Hindlimb muscle (tissue), 1 donor: Measurements from ENCODE around the gene STX1A. TPM values are rescaled to one million over a fixed set of nuclear protein-coding genes. Genes with fewer than 3 reads are reported as not detected.

Experiments
- DNase-seq: peaks from one replicate; pipeline ENCODE4 v3.0.0-alpha.2; 2013
- polyA plus RNA-seq: library from polyadenylated mRNA; unstranded; fragments of 120-200 nt; gene quantifications from one replicate; pipeline ENCODE4 v1.2.1, GENCODE V29; 2013; ENCODE audit not compliant: insufficient read length

The STX1A gene
- polyA plus RNA-seq = 18.2 TPM

DNA sequence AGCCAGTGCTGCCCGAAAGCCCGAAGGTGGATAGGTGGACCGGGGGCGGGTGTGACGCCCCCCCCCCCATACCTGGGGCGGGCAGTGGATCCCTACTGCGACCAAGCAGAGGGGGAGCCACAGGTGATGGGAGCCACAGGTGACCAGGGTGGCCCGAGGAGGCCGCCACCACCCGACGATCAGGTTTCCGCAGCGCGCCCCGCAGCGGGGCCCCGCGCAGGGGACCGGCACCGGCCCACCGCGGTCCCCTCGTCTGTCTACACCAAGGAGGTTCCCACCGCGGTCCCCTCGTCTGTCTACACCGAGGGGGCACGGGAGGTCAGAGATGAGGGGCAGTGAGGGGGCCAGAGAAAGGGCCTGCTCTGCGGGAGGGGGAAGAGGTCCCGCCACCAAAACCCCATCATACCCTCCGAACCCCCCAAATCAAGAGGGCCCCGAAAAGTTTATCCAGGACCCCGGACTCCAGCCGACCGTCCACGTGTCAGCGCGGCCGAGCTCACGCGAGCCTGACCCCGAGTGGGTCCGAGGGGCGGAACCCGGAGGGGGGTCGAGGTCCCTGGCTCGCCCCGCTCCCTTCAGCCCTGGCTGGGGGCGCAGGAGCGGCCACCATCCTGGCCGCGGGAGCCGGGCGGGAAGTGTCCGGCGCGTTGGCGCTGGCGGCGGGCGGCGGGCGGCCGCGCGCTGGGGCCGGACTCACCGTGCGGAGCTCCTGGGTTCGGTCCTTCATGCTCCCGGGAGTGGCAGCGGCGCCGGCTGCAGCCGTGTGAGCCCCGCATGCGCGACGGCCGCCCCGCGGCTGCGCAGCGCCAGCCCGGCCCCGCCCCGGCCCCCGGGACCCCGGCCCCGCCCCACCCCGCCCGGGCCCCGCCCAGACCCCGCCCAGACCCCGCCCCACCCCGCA is at the start of gene STX1A:
Gene STX1A, minus strand, starts transcription at position 765 of the 901 bp plus-strand sequence. Its CDS starts 38 bp downstream, at position 727.
- DNase-seq = no peak

DNA sequence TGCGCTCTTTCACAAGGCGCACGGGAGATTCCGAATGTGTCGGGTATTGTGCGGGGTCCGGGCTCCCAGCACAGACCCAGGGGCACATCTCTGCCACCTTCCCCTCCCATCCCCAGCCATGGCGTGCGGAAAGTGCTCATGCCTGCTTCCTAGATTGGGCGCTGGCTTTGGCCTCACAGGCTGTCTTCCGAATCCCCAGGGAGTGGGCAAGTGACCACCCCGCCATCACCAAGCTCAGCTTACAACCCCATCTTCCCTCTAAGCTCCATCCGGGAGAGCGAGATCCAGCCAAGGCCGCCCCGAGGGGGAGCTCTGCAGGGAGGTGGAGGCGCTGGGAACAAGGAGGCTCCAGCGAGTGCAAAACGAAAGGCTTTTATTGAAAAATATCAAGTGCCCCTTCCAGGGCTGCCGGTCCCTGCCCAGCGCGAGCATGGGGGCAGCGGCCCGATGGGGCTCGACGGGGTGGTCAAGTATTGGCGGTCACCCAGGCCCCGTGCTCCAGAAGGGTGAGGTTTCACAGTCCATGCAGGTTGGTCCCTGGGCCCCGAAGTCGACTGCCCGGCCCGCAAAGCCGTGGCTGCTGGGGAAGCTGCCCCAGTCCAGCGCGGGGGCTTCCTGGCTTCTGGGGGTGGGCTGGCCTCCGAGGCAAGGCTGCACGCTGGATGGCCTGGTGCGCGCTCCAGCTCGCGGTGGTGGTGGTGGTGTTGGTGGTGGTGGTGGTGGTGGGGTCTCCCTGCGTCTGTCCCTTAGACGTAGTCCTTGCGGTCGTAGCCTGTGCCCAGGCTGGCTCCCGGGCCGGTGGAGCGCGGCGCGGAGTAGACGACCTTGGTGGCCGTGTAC is 49.4 kb upstream of the STX1A start:
- DNase-seq = no peak

DNA sequence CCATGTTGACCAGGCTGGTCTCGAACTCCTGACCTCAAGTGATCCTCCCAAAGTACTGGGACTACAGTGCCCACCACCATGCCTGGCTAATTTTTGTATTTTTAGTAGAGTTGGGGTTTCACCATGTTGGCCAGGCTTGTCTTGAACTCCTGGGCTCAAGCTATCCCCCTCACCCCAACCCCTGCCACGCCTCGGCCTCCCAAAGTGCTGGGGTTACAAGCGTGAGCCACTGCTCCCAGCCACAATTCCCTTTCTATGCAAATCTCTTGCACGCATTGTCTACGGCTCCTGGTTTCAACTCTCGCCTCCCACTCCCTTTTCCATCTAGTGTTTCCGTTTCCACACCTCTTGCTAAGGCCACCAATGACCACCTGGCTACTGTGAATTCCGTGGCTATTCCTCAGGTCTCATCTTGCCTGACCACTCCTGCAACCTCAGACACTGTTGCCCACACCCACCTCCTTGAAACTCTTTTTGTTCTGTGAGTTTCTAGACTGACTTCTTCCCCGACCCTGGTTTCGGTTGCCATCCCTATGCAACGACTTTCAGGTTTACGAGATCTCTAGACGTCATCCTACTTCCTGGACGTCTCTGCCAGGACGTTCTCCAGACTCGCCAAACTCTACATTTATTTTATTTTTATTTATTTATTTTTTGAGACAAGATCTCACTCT is 47.2 kb upstream of the STX1A start:
- no peak for DNase-seq

DNA sequence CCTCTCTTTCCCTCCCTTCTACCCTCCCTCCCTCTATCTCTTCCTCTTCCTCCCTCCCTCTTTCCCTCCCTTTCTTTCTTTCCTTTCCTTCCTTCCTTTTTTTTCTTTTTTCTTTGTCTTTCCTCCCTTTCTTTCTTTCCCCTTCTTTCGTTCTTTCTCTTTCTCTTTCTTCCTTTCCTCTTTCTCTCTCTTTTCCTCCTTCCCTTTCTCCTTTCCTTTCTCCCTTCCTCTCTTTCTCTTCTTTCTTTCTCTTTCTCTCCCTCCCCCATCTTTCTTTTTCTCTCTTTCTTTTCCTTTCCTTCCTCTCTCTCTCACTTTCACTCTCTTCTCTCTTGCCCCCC is 43.2 kb upstream of the STX1A start:
- DNase-seq = no peak

DNA sequence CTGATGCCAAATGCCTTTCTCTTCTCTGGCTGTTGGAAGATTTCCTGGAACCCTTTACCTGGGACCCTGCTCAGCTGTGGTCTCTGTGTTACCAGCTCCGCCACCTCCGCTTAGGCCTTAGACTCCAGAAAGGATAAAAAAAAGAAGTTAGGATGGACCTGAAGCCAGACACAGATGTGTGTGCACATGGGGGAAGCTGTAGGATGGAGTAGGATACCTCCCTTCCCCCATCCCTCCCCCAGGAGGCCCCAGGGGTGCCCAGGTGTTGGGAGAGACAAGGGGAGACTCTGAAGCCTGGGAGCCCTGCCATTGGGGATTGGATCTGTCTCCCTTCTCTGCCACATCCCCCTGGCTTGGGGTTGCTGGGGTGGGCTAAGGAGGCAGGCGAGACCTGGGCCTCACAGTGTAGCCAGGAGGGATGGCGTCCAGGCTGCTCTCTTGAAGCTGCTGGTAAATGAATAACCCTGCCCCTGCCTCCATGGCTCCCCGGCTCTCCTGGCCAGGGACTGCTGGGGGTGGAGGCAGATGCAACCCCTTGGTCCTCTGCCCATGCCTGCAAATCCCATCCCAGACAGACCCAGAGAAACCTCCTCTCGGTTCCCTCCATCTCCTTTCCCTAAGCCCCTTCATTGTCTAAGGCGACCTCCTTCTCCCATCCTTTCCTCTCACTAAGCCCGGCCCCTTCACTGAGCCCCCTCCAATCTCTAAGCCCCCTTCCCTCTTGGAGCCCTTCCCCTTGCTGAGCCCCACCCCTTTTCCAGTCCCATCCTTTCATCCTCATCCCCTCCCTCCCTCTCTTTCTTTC is 42.6 kb upstream of the STX1A start:
- no peak for DNase-seq

DNA sequence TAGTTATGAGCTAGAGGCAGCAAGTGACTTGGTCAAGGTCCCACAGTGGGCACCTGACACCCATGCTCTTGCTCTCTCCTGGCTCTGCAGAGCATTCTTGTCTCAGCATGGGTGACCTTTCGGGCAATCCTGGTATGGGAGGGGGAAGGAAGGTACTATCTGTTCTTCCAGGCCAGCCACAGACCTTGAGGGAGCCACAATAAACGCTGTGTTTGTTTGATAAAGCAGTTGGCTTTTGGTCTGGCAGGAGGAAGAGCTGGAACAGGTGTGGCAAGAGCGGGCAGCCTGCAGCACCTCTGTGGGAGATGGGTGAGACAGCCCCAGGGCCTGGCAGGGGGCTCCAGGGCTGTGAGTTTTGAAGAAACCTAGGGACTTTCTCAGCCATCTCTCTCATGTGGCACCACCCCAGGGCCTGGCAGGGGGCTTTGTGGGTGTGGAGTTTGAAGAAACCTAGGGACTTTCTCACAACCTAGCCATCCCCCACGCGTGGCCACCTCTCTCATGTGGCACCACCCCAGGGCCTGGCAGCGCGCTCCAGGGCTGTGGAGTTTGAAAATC is 39.2 kb upstream of the STX1A start:
- DNase-seq = no peak

DNA sequence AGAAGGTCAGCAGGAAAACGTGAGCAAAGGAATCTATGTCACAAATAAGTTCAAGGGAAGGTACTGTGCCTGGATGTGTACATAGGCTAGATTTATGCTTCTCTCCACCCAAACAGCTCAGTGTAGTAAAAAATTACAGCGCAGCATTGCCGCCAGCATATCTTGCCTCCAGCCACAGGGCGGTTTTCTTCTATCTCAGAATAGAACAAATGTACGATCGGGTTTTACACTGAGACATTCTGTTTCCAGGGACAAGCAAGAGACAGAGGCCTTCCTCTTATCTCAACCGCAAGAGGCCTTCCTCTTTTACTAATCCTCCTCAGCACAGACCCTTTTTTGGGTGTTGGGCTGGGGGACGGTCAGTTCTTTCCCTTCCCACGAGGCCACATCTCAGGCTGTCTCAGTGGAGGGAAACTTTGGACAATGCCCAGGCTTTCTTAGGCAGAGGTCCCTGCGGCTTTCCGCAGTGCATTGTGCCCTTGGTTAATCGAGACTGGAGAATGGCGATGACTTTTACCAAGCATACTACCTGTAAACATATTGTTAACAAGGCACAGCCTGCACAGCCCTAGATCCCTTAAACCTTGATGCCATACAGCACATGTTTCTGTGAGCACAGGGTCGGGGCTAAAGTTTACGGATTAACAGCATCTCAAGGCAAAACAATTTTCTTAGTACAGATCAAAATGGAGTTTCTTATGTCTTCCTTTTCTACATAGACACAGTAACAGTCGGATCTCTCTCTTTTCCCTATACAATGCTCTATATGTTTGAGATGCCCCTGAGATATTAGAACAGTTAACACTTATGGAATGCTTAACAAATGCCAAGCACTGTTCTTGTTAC is 30.7 kb upstream of the STX1A start:
- no peak for DNase-seq

DNA sequence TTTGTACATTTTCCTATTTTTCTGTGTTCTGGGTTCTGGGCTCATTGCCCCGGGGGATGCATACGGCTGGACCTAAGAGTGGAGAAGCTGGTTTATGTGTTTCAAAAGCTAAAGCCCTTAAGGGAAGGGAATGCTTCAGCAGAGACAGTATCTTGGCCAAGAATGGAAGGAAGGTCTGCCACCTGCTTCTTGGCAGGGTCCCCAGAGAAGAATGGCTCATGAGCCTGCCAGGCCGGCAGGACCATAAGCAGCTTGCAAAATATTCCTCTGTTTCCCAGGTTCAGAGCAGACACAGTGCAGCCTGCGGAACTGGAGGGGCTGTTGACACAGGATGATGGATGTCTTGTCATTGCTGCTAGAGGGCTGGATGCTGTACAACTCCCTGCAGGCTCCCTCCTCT is 26.9 kb upstream of the STX1A start:
- DNase-seq = no peak

DNA sequence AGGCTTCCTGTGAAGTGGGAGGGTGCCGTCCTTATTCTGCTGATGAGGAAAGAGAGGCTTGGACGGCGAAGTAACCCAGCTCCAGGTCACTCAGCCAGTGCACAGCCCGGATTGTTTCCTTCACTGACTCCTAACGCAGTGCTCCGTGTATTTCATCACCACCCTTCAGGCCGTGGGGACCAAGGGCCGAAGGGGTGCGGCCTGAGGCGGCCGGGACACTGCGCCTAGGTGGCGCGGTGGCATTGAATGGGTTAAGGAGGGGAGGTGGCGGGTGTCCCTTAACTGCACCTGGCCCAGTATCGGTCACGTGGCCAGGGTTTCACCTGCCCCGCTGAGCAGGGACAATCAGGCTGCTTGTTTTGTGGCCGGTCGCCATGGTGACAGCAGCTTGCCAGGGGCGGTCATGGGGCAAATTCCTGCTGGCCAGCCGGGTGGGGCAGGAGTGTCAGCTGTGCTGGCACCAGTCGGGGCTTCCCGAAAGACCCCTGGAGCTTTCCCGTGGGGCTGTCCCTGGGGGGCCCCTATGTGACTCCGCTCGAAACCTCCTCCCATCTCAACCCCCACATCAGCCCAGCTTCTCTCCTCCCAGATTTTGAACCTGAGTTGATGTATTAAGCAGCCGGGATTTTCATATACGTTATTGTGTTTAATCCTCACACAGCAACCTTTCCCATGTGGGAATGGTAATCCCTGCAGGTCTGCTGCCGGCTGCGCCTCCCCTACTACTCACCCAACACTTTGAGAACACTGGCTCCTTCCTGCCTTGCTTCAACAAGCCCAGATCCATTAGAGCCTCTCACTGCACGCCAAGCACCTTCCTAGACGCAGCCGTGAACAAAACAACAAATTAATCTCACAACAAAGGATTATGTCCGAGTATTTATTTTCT is 23.5 kb upstream of the STX1A start:
- no peak for DNase-seq

DNA sequence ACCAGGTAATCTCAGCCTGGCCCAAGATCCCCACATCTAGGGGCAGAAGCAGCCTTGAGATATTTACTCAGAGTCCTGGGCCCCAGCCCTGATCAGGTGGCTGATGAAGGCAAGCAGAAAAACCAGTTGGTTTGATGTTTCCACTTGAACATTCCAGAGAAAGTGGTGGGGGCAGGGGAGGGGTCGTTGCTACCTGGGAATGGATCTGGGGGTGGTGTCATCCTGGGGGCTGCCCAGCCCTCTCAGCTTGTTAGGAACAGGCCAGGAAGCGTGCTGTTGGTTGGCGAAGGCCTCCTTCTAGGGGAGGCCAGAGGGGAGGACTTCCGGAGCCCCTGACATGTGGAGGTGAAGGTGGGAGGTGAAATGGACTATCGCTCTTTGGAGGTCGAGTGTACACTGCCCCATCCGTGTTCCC is 22.9 kb upstream of the STX1A start:
- DNase-seq = no peak

DNA sequence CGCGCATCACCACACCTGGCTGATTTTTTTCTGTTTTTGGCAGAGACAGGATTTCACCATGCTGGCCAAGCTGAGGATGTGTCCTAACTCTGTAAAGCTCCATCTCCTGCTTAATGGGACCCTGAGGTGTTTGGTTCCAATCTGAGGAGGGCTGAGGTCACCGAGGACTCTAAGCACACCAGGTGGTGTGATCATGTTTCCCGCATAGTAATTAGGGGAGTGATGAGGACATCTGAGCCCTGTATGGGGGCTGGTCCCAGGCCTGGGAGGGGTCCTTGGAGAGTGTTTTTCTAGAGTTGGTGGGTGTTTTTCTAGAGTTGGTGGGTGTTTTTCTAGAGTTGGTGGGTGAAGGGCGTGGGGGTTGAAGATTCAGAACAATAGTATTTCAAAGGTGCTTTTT is 22.1 kb upstream of the STX1A start:
- no peak for DNase-seq

DNA sequence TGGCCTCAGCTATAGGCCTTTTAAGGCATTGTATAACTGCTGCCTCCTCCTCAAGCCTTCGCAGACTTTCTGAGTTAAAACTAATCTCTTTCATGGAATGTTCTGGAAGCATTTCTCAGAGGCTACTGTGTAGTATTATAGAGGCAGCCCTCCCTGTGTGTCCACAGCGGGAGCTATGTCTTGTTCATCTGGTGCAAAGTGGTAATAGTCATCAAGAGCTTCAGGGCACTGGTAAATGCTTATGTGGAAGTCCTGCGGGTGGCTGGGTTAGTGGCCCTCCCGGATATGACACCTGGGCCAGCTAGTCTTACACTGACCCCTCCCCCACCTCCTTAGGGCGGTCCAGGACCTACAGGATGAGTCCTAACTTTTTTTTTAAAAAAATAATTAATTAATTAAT is 21.3 kb upstream of the STX1A start:
- no peak for DNase-seq

DNA sequence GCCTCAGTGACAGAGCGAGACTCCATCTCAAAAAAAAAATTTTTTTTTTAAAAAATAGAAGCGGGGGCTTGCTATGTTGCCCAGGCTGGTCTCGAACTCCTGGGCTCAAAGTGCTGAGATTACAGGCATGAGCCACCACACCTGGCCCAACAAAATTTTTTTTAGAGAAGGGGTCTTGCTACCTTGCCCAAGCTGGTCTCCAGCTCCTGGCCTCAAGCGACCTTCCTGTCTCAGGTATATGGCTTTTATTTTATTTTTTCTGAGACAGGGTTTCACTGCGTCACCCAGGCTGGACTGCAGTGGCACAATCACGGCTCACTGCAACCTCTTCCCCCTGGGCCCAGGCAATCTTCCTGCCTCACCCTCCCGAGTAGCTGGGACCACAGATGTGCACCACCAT is 20.7 kb upstream of the STX1A start:
- no peak for DNase-seq

DNA sequence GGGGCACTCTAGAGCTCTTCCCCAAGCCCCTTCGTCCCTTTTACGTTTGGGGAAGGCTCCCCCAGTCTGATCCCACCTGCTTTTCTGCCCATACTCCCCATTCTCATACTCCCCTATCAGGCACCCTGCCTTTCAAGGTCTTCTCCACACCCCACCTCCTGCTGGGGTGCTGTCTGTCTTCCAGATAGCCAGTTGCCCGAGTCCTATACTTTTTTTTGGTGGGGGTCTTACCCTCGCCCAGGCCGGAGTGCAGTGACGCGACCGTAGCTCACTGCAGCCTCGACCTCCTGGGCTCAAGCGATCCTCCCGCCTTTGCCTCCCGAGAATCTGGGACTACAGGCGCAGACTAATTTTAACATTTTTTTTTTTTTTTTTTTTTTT is 19.9 kb upstream of the STX1A start:
- DNase-seq = no peak

DNA sequence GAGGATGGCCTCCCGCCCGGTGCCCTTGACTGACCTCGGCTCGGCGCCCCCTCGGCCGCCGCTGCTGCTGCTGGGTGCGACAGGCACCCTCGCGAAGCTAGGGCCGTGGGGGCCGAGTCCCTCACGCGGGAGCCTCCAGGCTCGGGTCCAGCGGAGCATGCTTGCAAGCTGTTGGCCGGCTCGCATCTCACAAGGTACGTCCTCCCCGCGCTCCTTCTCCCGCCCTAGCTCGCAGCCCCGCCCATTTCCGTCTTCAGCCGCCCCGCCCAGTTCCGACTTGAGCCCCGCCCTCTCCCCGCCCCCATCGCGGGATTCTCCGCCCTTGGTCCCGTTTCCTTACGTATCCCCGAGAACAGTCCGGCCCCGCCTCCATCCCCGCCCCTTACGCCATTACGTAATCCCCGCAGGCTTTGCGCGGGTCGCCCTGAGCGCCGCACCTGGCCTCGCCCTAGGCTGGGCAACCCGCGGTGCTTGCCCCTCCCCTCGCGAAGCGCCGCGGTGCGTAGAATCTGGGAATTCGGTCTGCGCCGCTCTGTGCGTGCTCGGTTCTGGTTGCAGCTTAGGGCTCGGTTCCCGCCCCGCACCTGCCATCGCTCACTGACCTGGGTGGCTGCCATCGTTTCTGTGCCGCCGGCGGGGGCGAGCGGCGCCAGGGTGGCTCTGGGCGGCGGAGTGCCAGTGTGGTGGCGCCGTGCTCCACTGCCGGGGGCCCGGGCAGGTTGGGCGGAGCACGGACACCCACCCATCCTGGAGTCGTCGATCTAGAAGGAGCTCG is 19.3 kb upstream of the STX1A start, which contains the start of gene ABHD11:
Gene ABHD11, minus strand, starts transcription at position 191 of the 775 bp plus-strand sequence. Its CDS starts 32 bp downstream, at position 159.
- DNase-seq = peak; percentile 92

DNA sequence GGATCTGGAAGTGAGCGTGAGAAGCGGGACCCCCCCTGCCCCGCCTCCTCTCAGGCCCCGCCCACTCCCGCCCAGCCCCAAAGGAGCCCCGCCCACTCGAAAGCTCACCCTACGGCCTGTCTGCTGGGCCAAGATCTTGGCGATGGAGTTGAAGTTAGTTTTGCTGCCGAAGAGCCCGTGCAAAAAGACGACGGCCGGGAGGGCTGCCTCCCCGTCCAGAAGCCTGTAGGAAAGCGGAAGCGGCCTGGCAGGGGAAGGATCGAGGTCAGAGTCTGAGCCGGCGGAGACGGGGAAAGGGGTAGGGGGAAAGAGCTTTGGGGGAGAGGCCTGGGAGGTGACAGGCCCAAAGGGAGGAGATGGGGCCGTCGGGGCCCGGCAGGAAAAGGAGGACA is 18.7 kb upstream of the STX1A start:
- no peak for DNase-seq

DNA sequence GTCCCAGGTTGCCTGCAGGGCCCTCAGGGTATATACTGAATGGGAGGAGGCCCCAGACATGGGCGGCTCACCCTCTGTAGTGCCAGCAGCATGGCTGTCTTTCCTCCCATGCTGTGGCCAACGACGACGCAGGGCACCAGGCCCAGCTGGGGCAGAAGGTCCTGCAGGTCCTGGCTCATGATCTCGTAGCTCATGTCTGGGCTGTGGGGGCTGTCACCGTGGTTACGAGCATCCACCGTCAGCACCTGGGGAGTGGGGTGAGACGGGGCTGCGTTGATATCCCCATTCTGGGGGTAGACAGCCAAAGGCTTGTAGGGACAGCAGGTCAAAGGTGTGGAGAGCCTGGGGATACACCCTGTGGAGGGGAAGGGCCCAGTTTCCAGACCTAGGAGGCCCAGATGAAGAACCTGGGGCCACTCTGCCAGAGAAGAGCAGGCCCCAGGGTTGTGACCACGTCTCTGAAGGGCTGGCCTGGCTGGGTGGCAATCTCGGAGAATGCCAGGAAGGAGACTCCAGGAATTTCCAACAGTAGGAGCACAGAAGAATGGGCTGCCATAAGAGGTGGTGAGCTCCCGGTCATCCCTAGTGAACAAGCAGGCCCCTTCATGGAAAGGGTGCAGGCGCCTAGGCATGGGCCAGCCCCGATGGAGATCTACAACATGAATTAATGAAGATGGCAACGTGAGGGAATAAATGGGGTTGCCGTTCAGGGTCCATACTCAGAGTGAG is 18.2 kb upstream of the STX1A start:
- no peak for DNase-seq

DNA sequence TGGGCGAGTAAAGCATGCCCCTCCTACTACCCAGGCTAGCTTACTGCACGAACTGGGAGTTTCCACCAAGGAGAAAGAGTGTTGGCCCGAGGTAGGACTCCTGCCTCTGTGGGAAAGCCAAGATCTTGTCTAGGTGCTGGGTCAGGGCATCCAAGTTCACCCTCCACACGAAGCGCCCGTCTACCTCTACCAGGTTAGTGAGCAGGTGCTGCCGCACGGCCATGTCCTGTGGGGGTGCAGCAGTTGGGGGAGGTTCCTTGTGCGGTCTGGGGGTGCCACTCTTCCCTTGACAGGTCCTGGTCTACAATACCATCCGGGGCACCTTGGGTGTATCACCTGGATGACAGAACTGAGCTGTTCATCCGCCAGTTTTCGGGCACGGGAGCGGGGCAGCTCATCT is 17.4 kb upstream of the STX1A start:
- DNase-seq = no peak
